H9 (cell line): ENCODE measurements around the gene MIER2. TPM values are rescaled to one million over a fixed set of nuclear protein-coding genes. Genes with fewer than 3 reads are reported as not detected.
A peak's percentile ranks its signal among the peaks of the same experiment; 100 is the strongest.

ENCODE experiments used
- DNase-seq: peaks from one replicate; pipeline ENCODE4 v3.0.0-alpha.2; 2017
- H2AFZ ChIP-seq: one replicate; pipeline ENCODE4 v1.6.1; 2013; ENCODE audit warnings: mild to moderate bottlenecking, low read length, control low read depth, moderate library complexity
- H2AK5ac ChIP-seq: 2 replicates; pipeline ENCODE4 v1.6.1; 2013; ENCODE audit warnings: low read length, control low read depth, mixed read lengths; ENCODE audit not compliant: insufficient read length
- H2BK120ac ChIP-seq: one replicate; pipeline ENCODE4 v1.6.1; 2013; ENCODE audit warnings: low read depth, mild to moderate bottlenecking, low read length, control low read depth, inconsistent platforms; ENCODE audit not compliant: poor library complexity, severe bottlenecking
- H2BK12ac ChIP-seq: 2 replicates; pipeline ENCODE4 v1.6.1; 2013; ENCODE audit warnings: low read length, control low read depth, mixed read lengths, low read depth; ENCODE audit not compliant: insufficient read length
- H2BK15ac ChIP-seq: 2 replicates; pipeline ENCODE4 v1.6.1; 2013; ENCODE audit warnings: low read depth, low read length, control low read depth
- H2BK20ac ChIP-seq: one replicate; pipeline ENCODE4 v1.6.1; 2013; ENCODE audit warnings: low read depth, mild to moderate bottlenecking, low read length, control low read depth, inconsistent platforms; ENCODE audit not compliant: poor library complexity, severe bottlenecking
- H2BK5ac ChIP-seq: 2 replicates; pipeline ENCODE4 v1.6.1; 2013; ENCODE audit warnings: low read length, control low read depth, mixed read lengths; ENCODE audit not compliant: insufficient read length
- H3K14ac ChIP-seq: 2 replicates; pipeline ENCODE4 v1.6.1; 2013; ENCODE audit warnings: low read length, control low read depth; ENCODE audit not compliant: insufficient read depth
- H3K18ac ChIP-seq: 2 replicates; pipeline ENCODE4 v1.6.1; 2013; ENCODE audit warnings: low read depth, mild to moderate bottlenecking, mixed read lengths, low read length, control low read depth; ENCODE audit not compliant: insufficient read length
- H3K23ac ChIP-seq: 2 replicates; pipeline ENCODE4 v1.6.1; 2013; ENCODE audit warnings: low read length, control low read depth, mixed read lengths, low read depth; ENCODE audit not compliant: insufficient read length
- H3K23me2 ChIP-seq: 2 replicates; pipeline ENCODE4 v1.6.1; 2013; ENCODE audit warnings: low read depth, mild to moderate bottlenecking, mixed read lengths, low read length, control low read depth; ENCODE audit not compliant: insufficient read length, poor library complexity, severe bottlenecking
- H3K27ac ChIP-seq: 2 replicates; pipeline ENCODE4 v1.5.1; 2013; ENCODE audit warnings: low read length, control low read depth, mixed read lengths, low read depth; ENCODE audit not compliant: insufficient read length
- H3K27me3 ChIP-seq: 2 replicates; pipeline ENCODE4 v1.6.1; 2013; ENCODE audit warnings: low read length, control low read depth, inconsistent platforms; ENCODE audit not compliant: insufficient read depth
- H3K4ac ChIP-seq: 2 replicates; pipeline ENCODE4 v1.6.1; 2013; ENCODE audit warnings: low read depth, mild to moderate bottlenecking, control low read depth, inconsistent platforms, low read length, moderate library complexity
- H3K4me1 ChIP-seq: 2 replicates; pipeline ENCODE4 v1.6.1; 2013; ENCODE audit warnings: low read length, control low read depth, inconsistent platforms; ENCODE audit not compliant: insufficient read depth
- H3K4me2 ChIP-seq: 2 replicates; pipeline ENCODE4 v1.6.1; 2013; ENCODE audit warnings: low read length, control low read depth, mixed read lengths; ENCODE audit not compliant: insufficient read length, insufficient read depth
- H3K56ac ChIP-seq: 2 replicates; pipeline ENCODE4 v1.6.1; 2013; ENCODE audit warnings: low read depth, mild to moderate bottlenecking, mixed read lengths, low read length, control low read depth; ENCODE audit not compliant: insufficient read length
- H3K79me1 ChIP-seq: 2 replicates; pipeline ENCODE4 v1.6.1; 2013; ENCODE audit warnings: low read depth, mild to moderate bottlenecking, moderate library complexity, low read length, control low read depth, inconsistent platforms; ENCODE audit not compliant: insufficient read depth, poor library complexity, severe bottlenecking
- H3K79me2 ChIP-seq: 2 replicates; pipeline ENCODE4 v1.6.1; 2013; ENCODE audit warnings: low read length, control low read depth, inconsistent platforms; ENCODE audit not compliant: insufficient read depth
- H3K9ac ChIP-seq: 2 replicates; pipeline ENCODE4 v1.6.1; 2013; ENCODE audit warnings: low read length, control low read depth, mixed read lengths; ENCODE audit not compliant: insufficient read length; ENCODE audit errors: extremely low read depth
- H3K9me3 ChIP-seq: one replicate; pipeline ENCODE4 v1.6.1; 2013; ENCODE audit warnings: low read depth, low read length, inconsistent platforms; ENCODE audit not compliant: control insufficient read depth
- H3T11ph ChIP-seq: one replicate; pipeline ENCODE4 v1.6.1; 2013; ENCODE audit warnings: mild to moderate bottlenecking, low read length, control low read depth, inconsistent platforms
- H4K20me1 ChIP-seq: one replicate; pipeline ENCODE4 v1.6.1; 2013; ENCODE audit not compliant: control insufficient read depth, insufficient read length, insufficient read depth
- H4K5ac ChIP-seq: 2 replicates; pipeline ENCODE4 v1.6.1; 2013; ENCODE audit warnings: low read depth, mild to moderate bottlenecking, mixed read lengths, low read length, control low read depth; ENCODE audit not compliant: insufficient read length
- H4K8ac ChIP-seq: replicated peaks from 2 replicates; pipeline ENCODE4 v1.6.1; 2013; ENCODE audit warnings: low read length, control low read depth, mixed read lengths, low read depth; ENCODE audit not compliant: insufficient read length
- H4K91ac ChIP-seq: 2 replicates; pipeline ENCODE4 v1.6.1; 2013; ENCODE audit warnings: low read depth, mild to moderate bottlenecking, moderate library complexity, mixed read lengths, low read length, control low read depth; ENCODE audit not compliant: insufficient read length
- H3K27ac Mint-ChIP-seq, 3 experiments: 2 replicates in 2 of 3; 3 replicates in 1 of 3; pipeline ENCODE4 v1.8.0; 2020 to 2021; ENCODE audit warnings: mixed read lengths in 3 of 3, mild to moderate bottlenecking in 1 of 3, moderate library complexity in 1 of 3
- H3K27me3 Mint-ChIP-seq: 2 replicates; pipeline ENCODE4 v1.8.0; 2021; ENCODE audit warnings: low read depth, mild to moderate bottlenecking, moderate library complexity, mixed read lengths
- H3K36me3 Mint-ChIP-seq, 3 experiments: 2 replicates in 2 of 3; 3 replicates in 1 of 3; pipeline ENCODE4 v1.8.0; 2020 to 2021; ENCODE audit warnings: low read depth in 3 of 3, mixed read lengths in 3 of 3; ENCODE audit not compliant: insufficient read depth in 1 of 3
- H3K4me1 Mint-ChIP-seq, 2 experiments: 2 replicates each; pipeline ENCODE4 v1.8.0; 2020; ENCODE audit warnings: mixed read lengths in 2 of 2
- H3K4me3 Mint-ChIP-seq, 2 experiments: 2 replicates in 1 of 2; 3 replicates in 1 of 2; pipeline ENCODE4 v1.8.0; 2020 to 2021; ENCODE audit warnings: mild to moderate bottlenecking in 2 of 2, mixed read lengths in 2 of 2, moderate library complexity in 1 of 2
- H3K9me3 Mint-ChIP-seq, 2 experiments: 2 replicates in 1 of 2; 3 replicates in 1 of 2; pipeline ENCODE4 v1.8.0; 2020; ENCODE audit warnings: mild to moderate bottlenecking in 2 of 2, mixed read lengths in 2 of 2, moderate library complexity in 1 of 2
- CTCF ChIP-seq: fragments of 200-600 bp; sonication (generic); conservative IDR thresholded peaks from 3 replicates; pipeline ENCODE4 v1.8.0; 2021; ENCODE audit warnings: antibody characterized with exemption, mild to moderate bottlenecking
- WGBS: extraction: QIAGEN DNeasy Blood & Tissue Kit; methylation state at CpG from one replicate; pipeline ENCODE4 v1.1.7; 2013; ENCODE audit warnings: missing lambda C conversion rate, low lambda C conversion rate, mixed read lengths; ENCODE audit not compliant: insufficient read length; ENCODE audit errors: extremely low coverage; 5-methylcytosine and 5-hydroxymethylcytosine counted together
- total RNA-seq: library from RNA; stranded (reverse); gene quantifications from 2 replicates; pipeline ENCODE4 v1.2.1, GENCODE V29; 2021

MIER2 gene
- total RNA-seq, 1 experiment from 2014 or later: 60.5 TPM

- no peak overlapping the region for H3K23ac ChIP-seq
- no peak overlapping the region for H3K4me2 ChIP-seq
- peaks cover 5% of the 10 kb centered on the region for H3K9me3 ChIP-seq
- H2AFZ ChIP-seq: no peak overlapping the region
- Mint-ChIP-seq H3K27ac (peak overlapping the region; percentile 49 to 79 (median 77); a peak in 3 of 7 replicates), H3K9me3 (peaks cover 11 to 12% of the 10 kb centered on the region in 2 experiments), H3K4me1 (peaks cover 54 to 58% of the 10 kb centered on the region in 2 experiments), H3K27me3 (peaks cover 38% of the 10 kb centered on the region), H3K36me3 (peaks cover 0 to 9% (median 5%) of the 10 kb centered on the region in 3 experiments; a peak in 3 of 7 replicates), H3K4me3 (no peak overlapping the region)
- H2BK15ac ChIP-seq: no peak overlapping the region
- no peak overlapping the region for H4K91ac ChIP-seq
- no peak overlapping the region for H2AK5ac ChIP-seq
- DNase-seq: no peak
- no peak overlapping the region for H3K9ac ChIP-seq
- H2BK120ac ChIP-seq: no peak overlapping the region
- H3K56ac ChIP-seq: no peak overlapping the region
- no peak for TF ChIP-seq CTCF
- no peak overlapping the region for H2BK5ac ChIP-seq
- H4K5ac ChIP-seq: no peak overlapping the region
- no peaks in the 10 kb centered on the region for H3K4me1 ChIP-seq
- no peaks in the 10 kb centered on the region for H3K23me2 ChIP-seq
- no peak overlapping the region for H2BK12ac ChIP-seq
- no peak overlapping the region for H3K27ac ChIP-seq
- H4K20me1 ChIP-seq: no peaks in the 10 kb centered on the region
- no peak overlapping the region; the same call in 1 of the 2 replicates for H3K14ac ChIP-seq
- no peak overlapping the region for H3T11ph ChIP-seq
- H3K79me1 ChIP-seq: no peaks in the 10 kb centered on the region
- H3K79me2 ChIP-seq: no peaks in the 10 kb centered on the region
- H2BK20ac ChIP-seq: no peak overlapping the region
- no peak overlapping the region for H3K4ac ChIP-seq
- no CpG with 5 or more reads among the region's 17 CpGs for WGBS
- no peaks in the 10 kb centered on the region for H3K27me3 ChIP-seq
- no peak overlapping the region for H4K8ac ChIP-seq
- H3K18ac ChIP-seq: no peak overlapping the region
Observed at GRCh38 chr19:388691-389090, 44.1 kb upstream of the MIER2 start.
